GM23338 (cell line): ENCODE measurements around the gene CTSK. TPM values are rescaled to one million over a fixed set of nuclear protein-coding genes. Genes with fewer than 3 reads are reported as not detected.

ENCODE experiments used
- ATAC-seq: fragments of 200-7000 bp; cut with Tn5 transposase; 3 replicates; pipeline ENCODE4 v1.9.1; 2020
- DNase-seq: peaks from one replicate; pipeline ENCODE4 v3.0.0-alpha.2; 2015; ENCODE audit warnings: low spot score
- H2AFZ ChIP-seq: fragments of 200-600 bp; sonication (generic); 2 replicates; pipeline ENCODE4 v1.8.0; 2016; ENCODE audit warnings: antibody characterized with exemption, mild to moderate bottlenecking, moderate library complexity
- H3F3A ChIP-seq: fragments of 200-600 bp; sonication (generic); replicated peaks from 2 replicates; pipeline ENCODE4 v1.8.0; 2017; ENCODE audit warnings: antibody characterized with exemption, mixed run types, low read depth
- H3K27ac ChIP-seq: fragments of 200-600 bp; sonication (generic); 2 replicates; pipeline ENCODE4 v1.6.1; 2016; ENCODE audit warnings: low read depth
- H3K27me3 ChIP-seq: fragments of 200-600 bp; sonication (generic); 2 replicates; pipeline ENCODE4 v1.8.0; 2016; ENCODE audit warnings: mild to moderate bottlenecking, mixed run types, moderate library complexity; ENCODE audit not compliant: insufficient read depth
- H3K36me3 ChIP-seq: fragments of 200-600 bp; sonication (generic); 2 replicates; pipeline ENCODE4 v1.8.0; 2016; ENCODE audit warnings: mild to moderate bottlenecking; ENCODE audit not compliant: insufficient read depth
- H3K4me1 ChIP-seq: fragments of 200-600 bp; sonication (generic); 2 replicates; pipeline ENCODE4 v1.8.0; 2016; ENCODE audit warnings: mild to moderate bottlenecking, moderate library complexity; ENCODE audit not compliant: insufficient read depth
- H3K4me2 ChIP-seq: fragments of 200-600 bp; sonication (generic); 2 replicates; pipeline ENCODE4 v1.7.1; 2017; ENCODE audit warnings: mixed run types
- H3K4me3 ChIP-seq: fragments of 200-600 bp; sonication (generic); 2 replicates; pipeline ENCODE4 v1.6.1; 2016; ENCODE audit warnings: mixed run types
- H3K79me2 ChIP-seq: fragments of 200-600 bp; sonication (generic); replicated peaks from 2 replicates; pipeline ENCODE4 v1.8.0; 2017; ENCODE audit warnings: mild to moderate bottlenecking; ENCODE audit not compliant: insufficient read depth
- H3K9me2 ChIP-seq: fragments of 200-600 bp; sonication (generic); 2 replicates; pipeline ENCODE4 v1.8.0; 2017; ENCODE audit not compliant: insufficient read depth
- H4K20me1 ChIP-seq: fragments of 200-600 bp; sonication (generic); replicated peaks from 2 replicates; pipeline ENCODE4 v1.8.0; 2017; ENCODE audit warnings: mild to moderate bottlenecking; ENCODE audit not compliant: insufficient read depth
- H3K27ac Mint-ChIP-seq: 2 replicates; pipeline ENCODE4 v1.8.0; 2020; ENCODE audit warnings: inconsistent platforms, mild to moderate bottlenecking, moderate library complexity, mixed read lengths
- H3K27me3 Mint-ChIP-seq: 3 replicates; pipeline ENCODE4 v1.8.0; 2022; ENCODE audit warnings: low read depth, mild to moderate bottlenecking, moderate library complexity, mixed read lengths, inconsistent platforms; ENCODE audit not compliant: insufficient read depth, poor library complexity
- H3K36me3 Mint-ChIP-seq: 3 replicates; pipeline ENCODE4 v1.8.0; 2021; ENCODE audit warnings: low read depth, mild to moderate bottlenecking, inconsistent platforms, moderate library complexity, mixed read lengths
- H3K4me1 Mint-ChIP-seq: 3 replicates; pipeline ENCODE4 v1.8.0; 2020; ENCODE audit warnings: mild to moderate bottlenecking, inconsistent platforms, mixed read lengths
- H3K4me3 Mint-ChIP-seq: 3 replicates; pipeline ENCODE4 v1.8.0; 2021; ENCODE audit warnings: moderate library complexity, mild to moderate bottlenecking, inconsistent platforms, mixed read lengths
- H3K9me3 Mint-ChIP-seq: 3 replicates; pipeline ENCODE4 v1.8.0; 2020; ENCODE audit warnings: moderate library complexity, mild to moderate bottlenecking, inconsistent platforms, mixed read lengths
- EZH2 ChIP-seq: fragments of 200-600 bp; sonication (generic); IDR thresholded peaks from one replicate; pipeline ENCODE4 v1.8.0; 2017; ENCODE audit warnings: antibody characterized with exemption, mild to moderate bottlenecking, low read depth; ENCODE audit not compliant: unreplicated experiment
- EZH2phosphoT487 ChIP-seq: fragments of 200-600 bp; sonication (generic); IDR thresholded peaks from one replicate; pipeline ENCODE4 v1.8.1; 2018; ENCODE audit warnings: antibody characterized with exemption; ENCODE audit not compliant: unreplicated experiment
- JUNB ChIP-seq: IDR thresholded peaks from one replicate; pipeline ENCODE4 v1.6.1; 2016; ENCODE audit warnings: antibody characterized with exemption; ENCODE audit not compliant: unreplicated experiment
- NANOG ChIP-seq: IDR thresholded peaks from 2 replicates; pipeline ENCODE4 v1.6.1; 2016; ENCODE audit warnings: antibody characterized with exemption, borderline replicate concordance
- REST ChIP-seq: IDR thresholded peaks from one replicate; pipeline ENCODE4 v1.6.1; 2018; ENCODE audit warnings: antibody characterized with exemption; ENCODE audit not compliant: unreplicated experiment
- STAT1 ChIP-seq: IDR thresholded peaks from one replicate; pipeline ENCODE4 v1.6.1; 2016; ENCODE audit warnings: antibody characterized with exemption; ENCODE audit not compliant: unreplicated experiment
- ZNF114 ChIP-seq: fragments of 250-450 bp; sonication (Bioruptor Pico); IDR thresholded peaks from 2 replicates; pipeline ENCODE4 v1.5.0; 2020; ENCODE audit warnings: mild to moderate bottlenecking, moderate library complexity
- ZNF331 ChIP-seq: fragments of 250-450 bp; sonication (Bioruptor Pico); IDR thresholded peaks from 2 replicates; pipeline ENCODE4 v1.5.0; 2020; ENCODE audit warnings: low read depth, mild to moderate bottlenecking, moderate library complexity
- polyA plus RNA-seq: library from polyadenylated mRNA; unstranded; fragments of >200 nt; fragmentation: Nextera tagmentation; extraction: Ambion mirVana; gene quantifications from 2 replicates; pipeline ENCODE4 v1.2.1, GENCODE V29; 2016
- total RNA-seq: library from RNA; depleted of rRNA; stranded (reverse); fragments of >200 nt; shearing (Covaris generic); gene quantifications from 2 replicates; pipeline ENCODE4 v1.2.3, GENCODE V29; 2014
- TF ChIP-seq, protein P1 (sequence below), 2 experiments: fragments of 200-600 bp in 1 of 2; sonication (generic) in 1 of 2; conservative IDR thresholded peaks; 2 replicates each; pipeline versions ENCODE4 v1.5.1 to v1.6.1; 2016 to 2017; ENCODE audit warnings: antibody characterized with exemption in 2 of 2, low read depth in 2 of 2, mild to moderate bottlenecking in 2 of 2, moderate library complexity in 1 of 2
- TF ChIP-seq, protein P2 (sequence below): fragments of 250-450 bp; sonication (Bioruptor Pico); IDR thresholded peaks from 2 replicates; pipeline ENCODE4 v1.5.0; 2020; ENCODE audit warnings: mild to moderate bottlenecking, moderate library complexity

The CTSK gene
- total and polyA plus RNA-seq, 2 experiments from 2014 or later: 2.8 to 3.3 TPM

- H3K27ac Mint-ChIP-seq: peak overlapping the region; percentile 47; the same call in 1 of the 2 replicates
- H3K4me1 Mint-ChIP-seq: peaks cover 10% of the 10 kb centered on the region; the same call in 2 of the 3 replicates
- H4K20me1 ChIP-seq: no peaks in the 10 kb centered on the region
Observed at GRCh38 chr1:150842964-150843363, 34.9 kb upstream of the CTSK start.

More at GRCh38 chr1:150842964-150843363, 34.9 kb upstream of the CTSK start:
- Histone ChIP-seq H3K36me3 (peaks cover 7% of the 10 kb centered on the region), H2AFZ (no peak overlapping the region), H3K4me2 (no peak overlapping the region), H3K27ac (no peak overlapping the region), H3K4me1 (peaks cover 11% of the 10 kb centered on the region), H3F3A (no peaks in the 10 kb centered on the region), H3K9me2 (no peaks in the 10 kb centered on the region), H3K79me2 (no peaks in the 10 kb centered on the region), H3K4me3 (no peak overlapping the region), H3K27me3 (no peaks in the 10 kb centered on the region)
- Mint-ChIP-seq H3K4me3 (no peak overlapping the region), H3K36me3 (peaks cover 5% of the 10 kb centered on the region; the same call in 2 of the 3 replicates), H3K9me3 (no peaks in the 10 kb centered on the region), H3K27me3 (no peaks in the 10 kb centered on the region)
- TF ChIP-seq ZNF331 (CRISPR knock-in tag) (no peak), EZH2phosphoT487 (no peak), STAT1 (no peak), JUNB (no peak), NANOG (no peak), EZH2 (no peak), ZNF114 (no peak), REST (no peak)
- TF ChIP-seq, protein P1, sequence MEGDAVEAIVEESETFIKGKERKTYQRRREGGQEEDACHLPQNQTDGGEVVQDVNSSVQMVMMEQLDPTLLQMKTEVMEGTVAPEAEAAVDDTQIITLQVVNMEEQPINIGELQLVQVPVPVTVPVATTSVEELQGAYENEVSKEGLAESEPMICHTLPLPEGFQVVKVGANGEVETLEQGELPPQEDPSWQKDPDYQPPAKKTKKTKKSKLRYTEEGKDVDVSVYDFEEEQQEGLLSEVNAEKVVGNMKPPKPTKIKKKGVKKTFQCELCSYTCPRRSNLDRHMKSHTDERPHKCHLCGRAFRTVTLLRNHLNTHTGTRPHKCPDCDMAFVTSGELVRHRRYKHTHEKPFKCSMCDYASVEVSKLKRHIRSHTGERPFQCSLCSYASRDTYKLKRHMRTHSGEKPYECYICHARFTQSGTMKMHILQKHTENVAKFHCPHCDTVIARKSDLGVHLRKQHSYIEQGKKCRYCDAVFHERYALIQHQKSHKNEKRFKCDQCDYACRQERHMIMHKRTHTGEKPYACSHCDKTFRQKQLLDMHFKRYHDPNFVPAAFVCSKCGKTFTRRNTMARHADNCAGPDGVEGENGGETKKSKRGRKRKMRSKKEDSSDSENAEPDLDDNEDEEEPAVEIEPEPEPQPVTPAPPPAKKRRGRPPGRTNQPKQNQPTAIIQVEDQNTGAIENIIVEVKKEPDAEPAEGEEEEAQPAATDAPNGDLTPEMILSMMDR (conservative IDR thresholded peaks at IDR 0.05; ENCODE audit: low read depth in 2 of 2): no peak
- TF ChIP-seq, protein P2, sequence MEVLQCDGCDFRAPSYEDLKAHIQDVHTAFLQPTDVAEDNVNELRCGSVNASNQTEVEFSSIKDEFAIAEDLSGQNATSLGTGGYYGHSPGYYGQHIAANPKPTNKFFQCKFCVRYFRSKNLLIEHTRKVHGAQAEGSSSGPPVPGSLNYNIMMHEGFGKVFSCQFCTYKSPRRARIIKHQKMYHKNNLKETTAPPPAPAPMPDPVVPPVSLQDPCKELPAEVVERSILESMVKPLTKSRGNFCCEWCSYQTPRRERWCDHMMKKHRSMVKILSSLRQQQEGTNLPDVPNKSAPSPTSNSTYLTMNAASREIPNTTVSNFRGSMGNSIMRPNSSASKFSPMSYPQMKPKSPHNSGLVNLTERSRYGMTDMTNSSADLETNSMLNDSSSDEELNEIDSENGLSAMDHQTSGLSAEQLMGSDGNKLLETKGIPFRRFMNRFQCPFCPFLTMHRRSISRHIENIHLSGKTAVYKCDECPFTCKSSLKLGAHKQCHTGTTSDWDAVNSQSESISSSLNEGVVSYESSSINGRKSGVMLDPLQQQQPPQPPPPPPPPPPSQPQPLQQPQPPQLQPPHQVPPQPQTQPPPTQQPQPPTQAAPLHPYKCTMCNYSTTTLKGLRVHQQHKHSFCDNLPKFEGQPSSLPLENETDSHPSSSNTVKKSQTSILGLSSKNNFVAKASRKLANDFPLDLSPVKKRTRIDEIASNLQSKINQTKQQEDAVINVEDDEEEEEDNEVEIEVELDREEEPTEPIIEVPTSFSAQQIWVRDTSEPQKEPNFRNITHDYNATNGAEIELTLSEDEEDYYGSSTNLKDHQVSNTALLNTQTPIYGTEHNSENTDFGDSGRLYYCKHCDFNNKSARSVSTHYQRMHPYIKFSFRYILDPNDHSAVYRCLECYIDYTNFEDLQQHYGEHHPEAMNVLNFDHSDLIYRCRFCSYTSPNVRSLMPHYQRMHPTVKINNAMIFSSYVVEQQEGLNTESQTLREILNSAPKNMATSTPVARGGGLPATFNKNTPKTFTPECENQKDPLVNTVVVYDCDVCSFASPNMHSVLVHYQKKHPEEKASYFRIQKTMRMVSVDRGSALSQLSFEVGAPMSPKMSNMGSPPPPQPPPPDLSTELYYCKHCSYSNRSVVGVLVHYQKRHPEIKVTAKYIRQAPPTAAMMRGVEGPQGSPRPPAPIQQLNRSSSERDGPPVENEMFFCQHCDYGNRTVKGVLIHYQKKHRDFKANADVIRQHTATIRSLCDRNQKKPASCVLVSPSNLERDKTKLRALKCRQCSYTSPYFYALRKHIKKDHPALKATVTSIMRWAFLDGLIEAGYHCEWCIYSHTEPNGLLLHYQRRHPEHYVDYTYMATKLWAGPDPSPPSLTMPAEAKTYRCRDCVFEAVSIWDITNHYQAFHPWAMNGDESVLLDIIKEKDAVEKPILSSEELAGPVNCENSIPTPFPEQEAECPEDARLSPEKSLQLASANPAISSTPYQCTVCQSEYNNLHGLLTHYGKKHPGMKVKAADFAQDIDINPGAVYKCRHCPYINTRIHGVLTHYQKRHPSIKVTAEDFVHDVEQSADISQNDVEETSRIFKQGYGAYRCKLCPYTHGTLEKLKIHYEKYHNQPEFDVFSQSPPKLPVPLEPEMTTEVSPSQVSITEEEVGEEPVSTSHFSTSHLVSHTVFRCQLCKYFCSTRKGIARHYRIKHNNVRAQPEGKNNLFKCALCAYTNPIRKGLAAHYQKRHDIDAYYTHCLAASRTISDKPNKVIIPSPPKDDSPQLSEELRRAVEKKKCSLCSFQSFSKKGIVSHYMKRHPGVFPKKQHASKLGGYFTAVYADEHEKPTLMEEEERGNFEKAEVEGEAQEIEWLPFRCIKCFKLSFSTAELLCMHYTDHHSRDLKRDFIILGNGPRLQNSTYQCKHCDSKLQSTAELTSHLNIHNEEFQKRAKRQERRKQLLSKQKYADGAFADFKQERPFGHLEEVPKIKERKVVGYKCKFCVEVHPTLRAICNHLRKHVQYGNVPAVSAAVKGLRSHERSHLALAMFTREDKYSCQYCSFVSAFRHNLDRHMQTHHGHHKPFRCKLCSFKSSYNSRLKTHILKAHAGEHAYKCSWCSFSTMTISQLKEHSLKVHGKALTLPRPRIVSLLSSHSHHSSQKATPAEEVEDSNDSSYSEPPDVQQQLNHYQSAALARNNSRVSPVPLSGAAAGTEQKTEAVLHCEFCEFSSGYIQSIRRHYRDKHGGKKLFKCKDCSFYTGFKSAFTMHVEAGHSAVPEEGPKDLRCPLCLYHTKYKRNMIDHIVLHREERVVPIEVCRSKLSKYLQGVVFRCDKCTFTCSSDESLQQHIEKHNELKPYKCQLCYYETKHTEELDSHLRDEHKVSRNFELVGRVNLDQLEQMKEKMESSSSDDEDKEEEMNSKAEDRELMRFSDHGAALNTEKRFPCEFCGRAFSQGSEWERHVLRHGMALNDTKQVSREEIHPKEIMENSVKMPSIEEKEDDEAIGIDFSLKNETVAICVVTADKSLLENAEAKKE (CRISPR knock-in tag): no peak
- DNase-seq (no peak), ATAC-seq (no peak)
